HT1080 (cell line): Measurements from ENCODE around the gene KCNIP3. TPM values are rescaled to one million over a fixed set of nuclear protein-coding genes. Genes with fewer than 3 reads are reported as not detected.
A peak's percentile ranks its signal among the peaks of the same experiment; 100 is the strongest.

Experiments used
- DNase-seq: peaks from one replicate; pipeline ENCODE4 v3.0.0-alpha.2; 2015; ENCODE audit warnings: low read depth
- total RNA-seq: library from RNA; depleted of rRNA; stranded (reverse); fragments of >200 nt; shearing (Covaris generic); gene quantifications from 2 replicates; pipeline ENCODE4 v1.2.3, GENCODE V29; 2014

KCNIP3 gene
- total RNA-seq, 1 experiment from 2014 or later: 0.71 TPM

DNA sequence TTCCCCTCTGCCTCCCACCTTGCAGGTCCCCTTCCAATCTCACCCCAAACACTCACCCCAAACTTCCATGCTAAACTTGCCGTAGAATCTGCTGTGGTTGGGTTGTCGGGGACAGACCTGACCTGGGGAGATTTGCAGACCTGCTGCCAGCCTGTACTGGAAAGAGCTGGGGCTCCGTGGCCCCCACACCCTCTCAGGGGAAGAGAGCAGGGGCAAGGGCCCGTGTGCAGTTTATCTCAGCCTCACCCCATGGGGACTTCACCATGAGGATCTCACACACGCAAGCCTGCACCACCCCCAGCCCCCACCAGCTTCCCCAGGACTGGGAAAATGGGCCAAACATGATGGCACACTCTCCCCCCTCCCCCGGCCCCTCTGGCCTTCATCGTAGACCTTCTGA, 30.7 kb downstream of the KCNIP3 start:
- no peak for DNase-seq

GRCh38 chr2:95328358-95329125, 31.4 kb downstream of the KCNIP3 start:
- DNase-seq: peak; percentile 35

DNA sequence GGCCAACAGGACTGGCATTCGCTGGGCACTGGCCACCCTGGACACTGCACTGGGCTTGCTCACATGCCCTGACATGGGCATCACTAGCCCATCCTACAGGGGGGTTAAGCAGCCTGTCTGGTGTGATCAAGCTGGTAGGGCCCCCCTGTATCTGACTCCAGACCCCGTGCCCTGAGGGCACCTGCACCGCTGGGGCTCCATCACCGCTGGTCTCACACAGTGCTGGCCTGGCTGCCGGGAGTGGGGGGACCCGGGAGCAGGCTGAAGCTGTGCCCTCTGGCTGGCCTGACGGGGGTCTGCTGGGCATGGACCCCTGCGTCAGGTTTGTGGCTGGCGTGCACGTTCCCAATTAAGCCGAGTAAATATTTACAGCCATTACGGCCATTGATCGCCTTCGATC, 32.3 kb downstream of the KCNIP3 start:
- DNase-seq: no peak

GRCh38 chr2:95329891-95330793, 33.0 kb downstream of the KCNIP3 start:
- no peak for DNase-seq

- DNase-seq: no peak
Measured at GRCh38 chr2:95330794-95331338, 33.7 kb downstream of the KCNIP3 start.

GRCh38 chr2:95331606-95332005, 34.5 kb downstream of the KCNIP3 start:
- DNase-seq: no peak

GRCh38 chr2:95332036-95332435, 34.9 kb downstream of the KCNIP3 start:
- no peak for DNase-seq

GRCh38 chr2:95333056-95333455, 35.9 kb downstream of the KCNIP3 start:
- no peak for DNase-seq

- peak; percentile 82 for DNase-seq
Measured at GRCh38 chr2:95333888-95334338, 36.8 kb downstream of the KCNIP3 start.

- no peak for DNase-seq
Measured at GRCh38 chr2:95334916-95335641, 37.9 kb downstream of the KCNIP3 start.

DNA sequence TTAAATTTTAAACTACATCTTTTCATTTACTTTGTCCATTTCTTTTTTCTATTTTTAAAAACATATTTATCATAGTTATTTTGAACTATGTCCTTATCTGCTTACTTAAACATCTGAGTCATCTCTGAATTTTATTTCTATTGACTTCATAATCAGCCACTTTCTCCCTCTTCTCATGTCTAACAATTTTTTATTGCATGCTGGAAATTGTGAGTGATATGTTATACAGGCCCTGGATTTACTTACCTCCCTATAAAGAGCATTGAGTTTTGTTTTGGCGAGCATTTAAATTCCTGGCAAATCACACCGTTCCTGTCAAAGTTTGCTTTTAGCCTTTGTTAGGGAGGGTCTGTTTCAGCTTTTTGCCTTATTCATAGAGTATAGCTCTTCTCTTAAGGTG, 39.3 kb downstream of the KCNIP3 start:
- DNase-seq: no peak

DNA sequence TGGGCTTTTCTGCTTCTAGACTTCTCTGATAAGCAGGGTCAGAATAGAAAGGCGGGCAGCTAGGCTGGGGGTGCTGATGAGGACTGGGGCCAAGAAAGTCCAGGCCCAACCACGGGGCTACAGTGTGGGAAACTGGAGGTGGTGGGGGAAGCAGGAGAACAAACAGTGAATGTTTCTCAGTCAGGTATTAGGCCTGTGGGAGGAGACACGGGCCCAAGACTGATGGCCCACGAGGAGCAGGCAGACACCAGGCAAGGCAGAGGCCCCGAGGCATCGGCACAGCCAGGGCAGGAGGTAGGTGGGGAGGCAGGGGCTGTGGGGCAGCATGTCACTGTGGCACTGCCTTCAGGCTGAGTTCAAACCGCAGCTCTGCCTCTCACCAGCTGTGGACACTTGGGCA, 40.7 kb downstream of the KCNIP3 start:
- no peak for DNase-seq

GRCh38 chr2:95342556-95343320, 45.6 kb downstream of the KCNIP3 start:
- no peak for DNase-seq

- DNase-seq: no peak
Measured at GRCh38 chr2:95343429-95344214, 46.5 kb downstream of the KCNIP3 start.

DNA sequence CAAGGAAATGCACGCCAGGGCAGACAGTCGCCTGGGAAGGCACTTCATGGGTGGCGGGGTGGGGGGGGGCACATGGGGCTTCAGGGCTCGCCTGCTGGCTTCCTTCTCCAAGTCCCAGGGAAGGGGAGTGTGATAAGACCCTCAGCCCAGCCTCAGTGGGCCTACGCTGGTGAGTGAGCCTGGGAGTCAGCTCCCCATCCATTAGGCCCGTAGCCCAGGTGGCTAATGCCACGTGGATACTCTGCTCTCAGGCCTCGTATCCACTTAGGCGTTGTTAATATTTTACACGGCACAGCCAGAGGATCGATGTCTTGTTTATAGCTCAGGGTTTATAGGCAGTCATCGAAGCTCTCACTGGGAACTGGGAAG, 47.1 kb downstream of the KCNIP3 start:
- no peak for DNase-seq

DNA sequence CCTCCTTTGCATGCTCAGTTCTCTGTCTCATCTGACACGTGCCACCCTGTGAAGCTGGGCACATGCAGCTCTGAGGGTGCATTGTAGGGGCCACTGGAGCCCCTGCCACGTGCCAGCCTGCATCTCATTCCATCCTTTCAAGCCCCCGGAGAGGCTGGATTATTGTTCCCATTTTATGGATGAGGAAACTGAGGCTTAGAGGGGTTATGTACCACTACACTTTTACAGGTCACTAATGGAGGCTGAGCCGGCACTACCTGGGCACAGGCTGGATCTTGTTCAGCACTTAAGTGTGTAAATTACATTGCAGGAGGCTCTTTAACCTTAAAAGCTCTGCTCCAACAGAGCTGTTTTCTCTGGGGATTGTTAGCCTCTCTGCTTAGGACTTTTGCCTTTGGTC, 47.5 kb downstream of the KCNIP3 start:
- DNase-seq: no peak

GRCh38 chr2:95345081-95345562, 48.0 kb downstream of the KCNIP3 start:
- no peak for DNase-seq

GRCh38 chr2:95345563-95346230, 48.5 kb downstream of the KCNIP3 start:
- peak; percentile 84 for DNase-seq

DNA sequence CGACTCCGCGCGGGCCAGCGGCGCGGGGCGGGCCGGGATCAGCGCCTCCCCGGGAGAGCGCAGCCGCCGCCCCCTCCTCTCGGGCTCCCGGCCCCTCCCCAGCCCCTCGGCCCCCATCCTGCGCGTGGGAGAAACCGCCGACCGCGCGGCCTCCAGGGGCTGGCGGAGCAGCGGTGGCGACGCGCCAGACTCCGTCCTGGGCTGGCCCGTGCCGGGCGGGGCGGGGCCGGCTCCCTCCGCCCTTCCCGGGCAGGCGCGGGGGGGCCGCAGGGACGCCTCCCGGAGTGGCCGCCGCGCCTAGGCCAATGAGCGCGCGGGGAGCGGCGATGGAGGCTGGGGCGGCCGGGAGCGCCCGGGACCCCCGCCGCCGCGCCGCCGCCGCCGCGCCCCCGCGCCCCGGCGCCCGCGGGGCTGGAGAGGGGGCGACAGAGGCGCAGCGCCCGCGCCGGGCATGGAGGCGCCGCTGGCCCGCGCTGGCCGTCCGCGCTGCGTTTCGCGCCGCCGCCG, 49.1 kb downstream of the KCNIP3 start:
- DNase-seq: peak; percentile 21
